DOHH2 (cell line): ENCODE results near the gene PRKN.

Experiments
- EZH2phosphoT487 ChIP-seq: fragments of 200-600 bp; sonication (generic); IDR thresholded peaks from 2 replicates; pipeline ENCODE4 v1.6.1; 2017; ENCODE audit warnings: borderline replicate concordance, mild to moderate bottlenecking, antibody characterized with exemption, low read length, moderate library complexity, mixed read lengths
- TF ChIP-seq, protein P1 (sequence below): fragments of 200-600 bp; sonication (generic); IDR thresholded peaks from one replicate; pipeline ENCODE4 v1.5.1; 2014; ENCODE audit warnings: antibody characterized with exemption, mild to moderate bottlenecking, low read depth, low read length; ENCODE audit not compliant: poor library complexity, severe bottlenecking

DNA sequence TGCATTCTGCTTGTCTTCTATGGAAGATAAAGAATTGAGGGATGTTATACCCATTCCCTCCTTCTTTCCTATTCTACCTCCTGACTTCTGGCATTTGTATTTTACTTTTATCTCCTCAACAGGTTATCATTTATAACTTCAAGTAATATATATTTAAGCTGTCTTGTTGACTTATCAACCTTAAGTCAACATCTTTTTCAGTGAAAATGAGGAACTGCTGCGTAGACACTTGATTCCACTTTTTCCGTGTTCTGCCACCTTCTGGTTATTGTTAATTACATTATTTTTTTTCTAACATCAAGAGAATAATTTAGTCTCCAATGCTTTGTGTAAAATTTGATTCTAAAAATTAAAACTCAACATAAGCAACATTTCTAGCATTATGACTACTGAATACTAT lies 107.5 kb downstream of the PRKN start:
- TF ChIP-seq, protein P1, sequence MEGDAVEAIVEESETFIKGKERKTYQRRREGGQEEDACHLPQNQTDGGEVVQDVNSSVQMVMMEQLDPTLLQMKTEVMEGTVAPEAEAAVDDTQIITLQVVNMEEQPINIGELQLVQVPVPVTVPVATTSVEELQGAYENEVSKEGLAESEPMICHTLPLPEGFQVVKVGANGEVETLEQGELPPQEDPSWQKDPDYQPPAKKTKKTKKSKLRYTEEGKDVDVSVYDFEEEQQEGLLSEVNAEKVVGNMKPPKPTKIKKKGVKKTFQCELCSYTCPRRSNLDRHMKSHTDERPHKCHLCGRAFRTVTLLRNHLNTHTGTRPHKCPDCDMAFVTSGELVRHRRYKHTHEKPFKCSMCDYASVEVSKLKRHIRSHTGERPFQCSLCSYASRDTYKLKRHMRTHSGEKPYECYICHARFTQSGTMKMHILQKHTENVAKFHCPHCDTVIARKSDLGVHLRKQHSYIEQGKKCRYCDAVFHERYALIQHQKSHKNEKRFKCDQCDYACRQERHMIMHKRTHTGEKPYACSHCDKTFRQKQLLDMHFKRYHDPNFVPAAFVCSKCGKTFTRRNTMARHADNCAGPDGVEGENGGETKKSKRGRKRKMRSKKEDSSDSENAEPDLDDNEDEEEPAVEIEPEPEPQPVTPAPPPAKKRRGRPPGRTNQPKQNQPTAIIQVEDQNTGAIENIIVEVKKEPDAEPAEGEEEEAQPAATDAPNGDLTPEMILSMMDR, result no peak
- TF ChIP-seq EZH2phosphoT487, result no peak
